SKM-1 treated with dmso at 0.1 percent for 144 hours (cell line): ENCODE data around the gene DGCR2.
"Not testable (repeated sequence)": the region's sequence is repeated elsewhere in the genome, so short reads cannot be mapped to it uniquely, and the experiment has no call there.

ENCODE experiments used
- DNase-seq: peaks from one replicate; lab custom pipeline; 2025; ENCODE audit not compliant: unreplicated experiment; lab: John Stamatoyannopoulos, UW

Gene DGCR2

GRCh38 chr22:19062139-19062942, 59.9 kb downstream of the DGCR2 start:
- no peak for DNase-seq

GRCh38 chr22:19061471-19062138, 60.6 kb downstream of the DGCR2 start:
- no peak for DNase-seq

GRCh38 chr22:19060356-19061009, 61.7 kb downstream of the DGCR2 start:
- no peak for DNase-seq

- no peak for DNase-seq
These were observed 62.5 kb downstream of the DGCR2 start for GRCh38 chr22:19059481-19060278.

GRCh38 chr22:19058713-19059451, 63.3 kb downstream of the DGCR2 start:
- DNase-seq = no peak

- no peak for DNase-seq
These were observed 64.2 kb downstream of the DGCR2 start for GRCh38 chr22:19057999-19058491.

- no peak for DNase-seq
These were observed 64.7 kb downstream of the DGCR2 start for GRCh38 chr22:19057539-19057938.

GRCh38 chr22:19056951-19057401, 65.2 kb downstream of the DGCR2 start:
- no peak for DNase-seq

GRCh38 chr22:19055801-19056200, 66.4 kb downstream of the DGCR2 start:
- DNase-seq = no peak

- DNase-seq = no peak
These were observed 69.2 kb downstream of the DGCR2 start for GRCh38 chr22:19052941-19053541.

GRCh38 chr22:19051381-19052072, 70.7 kb downstream of the DGCR2 start:
- no peak for DNase-seq

GRCh38 chr22:19050847-19051246, 71.4 kb downstream of the DGCR2 start:
- not testable (repeated sequence) for DNase-seq

- DNase-seq = no peak
These were observed 72.1 kb downstream of the DGCR2 start for GRCh38 chr22:19050117-19050516.

- DNase-seq = no peak
These were observed 73.7 kb downstream of the DGCR2 start for GRCh38 chr22:19048531-19048930.

- no peak for DNase-seq
These were observed 74.2 kb downstream of the DGCR2 start for GRCh38 chr22:19047993-19048392.

GRCh38 chr22:19046719-19047609, 75.2 kb downstream of the DGCR2 start:
- DNase-seq = no peak

- no peak for DNase-seq
These were observed 75.9 kb downstream of the DGCR2 start for GRCh38 chr22:19046287-19046686.

GRCh38 chr22:19045094-19045493, 77.1 kb downstream of the DGCR2 start:
- DNase-seq = no peak
